Measurements from ENCODE around the gene TEX29. TPM values are rescaled to one million over a fixed set of nuclear protein-coding genes. Genes with fewer than 3 reads are reported as not detected.

The TEX29 gene
- polyA plus RNA-seq, 1 of the 3 experiments (the other 2 are of a cell fraction), result 0.18 TPM

GRCh38 chr13:111384441-111385182, 64.2 kb downstream of the TEX29 start:
- Histone ChIP-seq H3F3A (replicated peaks; ENCODE audit: insufficient read depth) (no peaks in the 10 kb centered on the region), H4K20me1 (ENCODE audit: insufficient read depth) (no peaks in the 10 kb centered on the region)
- POLR2A ChIA-PET, result no interaction called here

GRCh38 chr13:111385183-111385857, 64.9 kb downstream of the TEX29 start:
- no peak overlapping the region for H3K4me2 ChIP-seq
- H3K9me2 ChIP-seq, result no peaks in the 10 kb centered on the region
- H2AFZ ChIP-seq (ENCODE audit: low read depth), result no peak overlapping the region
- no peak for DNase-seq
- H3K36me3 ChIP-seq (replicated peaks in 1 of 2; ENCODE audit: control insufficient read depth in 1 of 2, insufficient read depth in 2 of 2, low read length in 1 of 2), result no peaks in the 10 kb centered on the region
- CTCF ChIA-PET, result no interaction called here
- 30% methylated on average over 4 of the region's 6 CpGs for WGBS (ENCODE audit: low lambda C conversion rate)
- H3F3A ChIP-seq (replicated peaks; ENCODE audit: insufficient read depth), result no peaks in the 10 kb centered on the region
- TF ChIP-seq TCF12 (IDR thresholded peaks at IDR 0.05), result no peak
- no peak for TF ChIP-seq FOXJ3 (CRISPR knock-in tag; IDR thresholded peaks at IDR 0.05)
- no peak for TF ChIP-seq SIN3A (IDR thresholded peaks at IDR 0.05; ENCODE audit: borderline replicate concordance, low read depth, low read length)
- TF ChIP-seq IRF3 (IDR thresholded peaks at IDR 0.05; ENCODE audit: low read depth, low read length), result no peak
- no peak for TF ChIP-seq RCOR1 (IDR thresholded peaks at IDR 0.05; ENCODE audit: low read length)
- TF ChIP-seq EP300 (IDR thresholded peaks at IDR 0.05; ENCODE audit: borderline replicate concordance in 1 of 2, low read depth in 1 of 2, low read length in 1 of 2), result no peak
- no peak for TF ChIP-seq GATA2 (CRISPR knock-in tag; IDR thresholded peaks at IDR 0.05)
- no peak for TF ChIP-seq SMC3 (IDR thresholded peaks at IDR 0.05; ENCODE audit: low read depth, low read length)
- no peak for TF ChIP-seq RXRA (IDR thresholded peaks at IDR 0.05; ENCODE audit: borderline replicate concordance, low read depth)
- no peak for TF ChIP-seq POLR2AphosphoS5 (IDR thresholded peaks at IDR 0.05; ENCODE audit: low read depth, low read length)
- no peak for TF ChIP-seq CHD2 (IDR thresholded peaks at IDR 0.05; ENCODE audit: low read length, partially characterized antibody)
- no peak for TF ChIP-seq YY1 (IDR thresholded peaks at IDR 0.05; ENCODE audit: low read depth)
- no peak for TF ChIP-seq USF1 (IDR thresholded peaks at IDR 0.05; ENCODE audit: borderline replicate concordance, low read depth)
- H3K27ac ChIP-seq (ENCODE audit: low read depth in 2 of 2, low read length in 1 of 2), result no peak overlapping the region
- no peak overlapping the region for H3K4me3 ChIP-seq (ENCODE audit: low read depth in 2 of 2, low read length in 1 of 2)
- H3K27me3 ChIP-seq (ENCODE audit: insufficient read depth), result no peaks in the 10 kb centered on the region
- H3K9me3 ChIP-seq, result no peaks in the 10 kb centered on the region
- H3K4me1 ChIP-seq (ENCODE audit: control insufficient read depth in 1 of 2, insufficient read depth in 2 of 2, low read depth in 1 of 2, low read length in 1 of 2), result no peaks in the 10 kb centered on the region
- H3K79me2 ChIP-seq (ENCODE audit: insufficient read depth), result no peaks in the 10 kb centered on the region
- no peak overlapping the region for H3K9ac ChIP-seq
- no peaks in the 10 kb centered on the region for H4K20me1 ChIP-seq (ENCODE audit: insufficient read depth)
- POLR2A ChIA-PET, result no interaction called here

More at GRCh38 chr13:111384441-111385182, 64.2 kb downstream of the TEX29 start:
- DNase-seq, result no peak
- CTCF ChIA-PET, result no interaction called here
- Histone ChIP-seq H3K4me2 (no peak overlapping the region), H2AFZ (ENCODE audit: low read depth) (no peak overlapping the region), H3K9me3 (no peaks in the 10 kb centered on the region), H3K9me2 (no peaks in the 10 kb centered on the region), H3K27ac (ENCODE audit: low read depth in 2 of 2, low read length in 1 of 2) (no peak overlapping the region), H3K36me3 (replicated peaks in 1 of 2; ENCODE audit: control insufficient read depth in 1 of 2, insufficient read depth in 2 of 2, low read length in 1 of 2) (no peaks in the 10 kb centered on the region), H3K79me2 (ENCODE audit: insufficient read depth) (no peaks in the 10 kb centered on the region), H3K4me1 (ENCODE audit: control insufficient read depth in 1 of 2, insufficient read depth in 2 of 2, low read depth in 1 of 2, low read length in 1 of 2) (no peaks in the 10 kb centered on the region), H3K4me3 (ENCODE audit: low read depth in 2 of 2, low read length in 1 of 2) (no peak overlapping the region), H3K9ac (no peak overlapping the region), H3K27me3 (ENCODE audit: insufficient read depth) (no peaks in the 10 kb centered on the region)
- TF ChIP-seq MAX (IDR thresholded peaks at IDR 0.05; ENCODE audit: low read depth), result no peak
- no peak for TF ChIP-seq FOXJ3 (CRISPR knock-in tag; IDR thresholded peaks at IDR 0.05)
- no peak for TF ChIP-seq GABPA (IDR thresholded peaks at IDR 0.05; ENCODE audit: low read depth)
- no peak for TF ChIP-seq NRF1 (IDR thresholded peaks at IDR 0.05; ENCODE audit: low read depth, low read length)
- TF ChIP-seq MXI1 (IDR thresholded peaks at IDR 0.05; ENCODE audit: low read depth, low read length), result no peak
- no peak for TF ChIP-seq USF2 (IDR thresholded peaks at IDR 0.05; ENCODE audit: borderline replicate concordance, low read depth, low read length)
- TF ChIP-seq PBX3 (IDR thresholded peaks at IDR 0.05), result no peak
- TF ChIP-seq FOXM1 (IDR thresholded peaks at IDR 0.05; ENCODE audit: low read depth), result no peak
- TF ChIP-seq RXRA (IDR thresholded peaks at IDR 0.05; ENCODE audit: borderline replicate concordance, low read depth), result no peak
- no peak for TF ChIP-seq EP300 (IDR thresholded peaks at IDR 0.05; ENCODE audit: borderline replicate concordance in 1 of 2, low read depth in 1 of 2, low read length in 1 of 2)
- no peak for TF ChIP-seq MEF2A (IDR thresholded peaks at IDR 0.05; ENCODE audit: borderline replicate concordance, low read depth)
- no peak for TF ChIP-seq YY1 (IDR thresholded peaks at IDR 0.05; ENCODE audit: low read depth)
- TF ChIP-seq SIN3A (IDR thresholded peaks at IDR 0.05; ENCODE audit: borderline replicate concordance, low read depth, low read length), result no peak
- no peak for TF ChIP-seq SMC3 (IDR thresholded peaks at IDR 0.05; ENCODE audit: low read depth, low read length)
- 41% methylated on average over 11 of the region's 11 CpGs for WGBS (ENCODE audit: low lambda C conversion rate)

Data from SK-N-SH (cell line).